ENCODE results near the gene CFAP74. TPM values are rescaled to one million over a fixed set of nuclear protein-coding genes. Genes with fewer than 3 reads are reported as not detected.

Gene CFAP74
- total RNA-seq, 1 donor from 2014 or later = 3.5 TPM

GRCh38 chr1:2022063-2022770, 18.6 kb upstream of the CFAP74 start:
- DNase-seq (ENCODE audit: low spot score) (no peak), ATAC-seq (no peak)

GRCh38 chr1:2021550-2021949, 18.0 kb upstream of the CFAP74 start:
- ATAC-seq = no peak
- no peak for DNase-seq (ENCODE audit: low spot score)

- ATAC-seq = no peak
- no peak for DNase-seq (ENCODE audit: low spot score)
These were observed 16.7 kb upstream of the CFAP74 start for GRCh38 chr1:2020310-2020655.

GRCh38 chr1:2019571-2020309, 16.2 kb upstream of the CFAP74 start:
- DNase-seq (ENCODE audit: low spot score) = no peak
- ATAC-seq = peak; percentile 45

- ATAC-seq (peak; percentile 34), DNase-seq (ENCODE audit: low spot score) (no peak)
These were observed 15.6 kb upstream of the CFAP74 start, which contains the start of gene GABRD for GRCh38 chr1:2019172-2019543. Gene GABRD (plus strand): TSS chr1:2019345. CDS start chr1:2019424, 79 bp downstream.

GRCh38 chr1:2018217-2019171, 14.9 kb upstream of the CFAP74 start:
- no peak for ATAC-seq
- no peak for DNase-seq (ENCODE audit: low spot score)

- no peak for ATAC-seq
These were observed 12.5 kb upstream of the CFAP74 start for GRCh38 chr1:2016123-2016522.

GRCh38 chr1:2014741-2015735, 11.5 kb upstream of the CFAP74 start:
- DNase-seq (ENCODE audit: low spot score) (no peak), ATAC-seq (no peak)

More at GRCh38 chr1:2016123-2016522, 12.5 kb upstream of the CFAP74 start:
- no peak for DNase-seq (ENCODE audit: low spot score)

- DNase-seq (ENCODE audit: low spot score) = no peak
- no peak for ATAC-seq
These were observed 10.6 kb upstream of the CFAP74 start for GRCh38 chr1:2014181-2014580.

GRCh38 chr1:2009101-2010053, 5.8 kb upstream of the CFAP74 start:
- DNase-seq (ENCODE audit: low spot score) = no peak
- ATAC-seq = no peak

GRCh38 chr1:2004856-2005255, 1.3 kb upstream of the CFAP74 start:
- DNase-seq (ENCODE audit: low spot score) (no peak), ATAC-seq (no peak)

GRCh38 chr1:2001773-2002411, 1.7 kb downstream of the CFAP74 start:
- DNase-seq (ENCODE audit: low spot score) (no peak), ATAC-seq (peak; percentile 42)

GRCh38 chr1:2000850-2001249, 2.7 kb downstream of the CFAP74 start:
- DNase-seq (ENCODE audit: low spot score) = no peak
- ATAC-seq = no peak

- DNase-seq (ENCODE audit: low spot score) (no peak), ATAC-seq (no peak)
These were observed 3.2 kb downstream of the CFAP74 start for GRCh38 chr1:2000432-2000831.

GRCh38 chr1:1997576-1997975, 6.0 kb downstream of the CFAP74 start:
- ATAC-seq (no peak), DNase-seq (ENCODE audit: low spot score) (no peak)

- ATAC-seq (peak; percentile 17), DNase-seq (ENCODE audit: low spot score) (no peak)
These were observed 7.4 kb downstream of the CFAP74 start for GRCh38 chr1:1996207-1996651.

GRCh38 chr1:1994536-1994935, 9.1 kb downstream of the CFAP74 start:
- no peak for ATAC-seq
- no peak for DNase-seq (ENCODE audit: low spot score)

GRCh38 chr1:1990222-1990621, 13.4 kb downstream of the CFAP74 start:
- DNase-seq (ENCODE audit: low spot score) (no peak), ATAC-seq (peak; percentile 39)

Measured in left lobe of liver (tissue), 2 donors.